SU-DHL-6 (cell line): ENCODE data around the gene CSNK1G3.

Experiments
- EZH2phosphoT487 ChIP-seq: fragments of 200-600 bp; sonication (generic), shearing (Covaris generic); conservative IDR thresholded peaks from 2 replicates; pipeline ENCODE4 v1.6.1; 2018; ENCODE audit warnings: mild to moderate bottlenecking, antibody characterized with exemption, low read length, moderate library complexity, mixed read lengths
- TF ChIP-seq, protein P1 (sequence below): fragments of 200-600 bp; sonication (generic); IDR thresholded peaks from one replicate; pipeline ENCODE4 v1.5.1; 2017; ENCODE audit warnings: antibody characterized with exemption, mild to moderate bottlenecking, low read length, moderate library complexity; ENCODE audit not compliant: insufficient read depth, poor library complexity, severe bottlenecking

DNA sequence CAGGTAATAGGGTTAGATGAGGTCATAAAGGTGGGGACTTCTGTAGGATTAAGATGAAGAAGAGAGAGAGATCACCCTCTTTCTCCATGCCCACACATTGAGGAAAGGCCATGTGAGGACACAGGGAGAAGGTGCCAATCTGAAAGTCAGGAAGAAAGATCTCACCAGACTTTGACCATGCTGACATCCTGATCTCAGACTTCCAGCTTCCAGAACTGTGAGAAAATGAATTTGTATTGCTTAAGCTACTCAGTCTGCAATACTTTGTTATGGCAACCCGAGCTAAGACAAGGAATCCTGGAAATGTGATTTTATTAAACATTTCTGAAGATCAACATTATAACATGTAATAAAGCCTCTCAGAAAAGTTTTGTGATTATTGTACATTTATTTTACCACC lies 3.5 kb upstream of the CSNK1G3 start:
- TF ChIP-seq, protein P1, sequence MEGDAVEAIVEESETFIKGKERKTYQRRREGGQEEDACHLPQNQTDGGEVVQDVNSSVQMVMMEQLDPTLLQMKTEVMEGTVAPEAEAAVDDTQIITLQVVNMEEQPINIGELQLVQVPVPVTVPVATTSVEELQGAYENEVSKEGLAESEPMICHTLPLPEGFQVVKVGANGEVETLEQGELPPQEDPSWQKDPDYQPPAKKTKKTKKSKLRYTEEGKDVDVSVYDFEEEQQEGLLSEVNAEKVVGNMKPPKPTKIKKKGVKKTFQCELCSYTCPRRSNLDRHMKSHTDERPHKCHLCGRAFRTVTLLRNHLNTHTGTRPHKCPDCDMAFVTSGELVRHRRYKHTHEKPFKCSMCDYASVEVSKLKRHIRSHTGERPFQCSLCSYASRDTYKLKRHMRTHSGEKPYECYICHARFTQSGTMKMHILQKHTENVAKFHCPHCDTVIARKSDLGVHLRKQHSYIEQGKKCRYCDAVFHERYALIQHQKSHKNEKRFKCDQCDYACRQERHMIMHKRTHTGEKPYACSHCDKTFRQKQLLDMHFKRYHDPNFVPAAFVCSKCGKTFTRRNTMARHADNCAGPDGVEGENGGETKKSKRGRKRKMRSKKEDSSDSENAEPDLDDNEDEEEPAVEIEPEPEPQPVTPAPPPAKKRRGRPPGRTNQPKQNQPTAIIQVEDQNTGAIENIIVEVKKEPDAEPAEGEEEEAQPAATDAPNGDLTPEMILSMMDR: no peak
- no peak for TF ChIP-seq EZH2phosphoT487
